Esophagus muscularis mucosa (tissue), 4 donors: ENCODE measurements around the gene USP20. TPM values are rescaled to one million over a fixed set of nuclear protein-coding genes. Genes with fewer than 3 reads are reported as not detected.

ENCODE experiments used
- DNase-seq: peaks from one replicate; pipeline ENCODE4 v3.0.0-alpha.2; 2017; ENCODE audit errors: extremely low spot score
- H3K27ac ChIP-seq, 4 donors: fragments of 200-600 bp; sonication (generic); replicated peaks in 1 of 4; 1 replicate in 3 of 4; 2 replicates in 1 of 4; pipeline ENCODE4 v1.5.1; 2016 to 2019; ENCODE audit warnings: mild to moderate bottlenecking in 1 of 4
- H3K27me3 ChIP-seq, 4 donors: fragments of 200-600 bp; sonication (generic); one replicate each; pipeline versions ENCODE4 v1.5.1 to v1.6.0; 2016 to 2019
- H3K36me3 ChIP-seq, 4 donors: fragments of 200-600 bp; sonication (generic); one replicate each; pipeline ENCODE4 v1.5.1; 2016 to 2019
- H3K4me1 ChIP-seq, 4 donors: fragments of 200-600 bp; sonication (generic); one replicate each; pipeline ENCODE4 v1.5.1; 2016 to 2019
- H3K4me3 ChIP-seq, 4 donors: fragments of 200-600 bp; sonication (generic); 1 replicate in 2 of 4; 2 replicates in 2 of 4; pipeline ENCODE4 v1.5.1; 2016 to 2019; ENCODE audit warnings: mild to moderate bottlenecking in 4 of 4, moderate library complexity in 1 of 4
- H3K9me3 ChIP-seq, 4 donors: fragments of 200-600 bp; sonication (generic); 1 replicate in 3 of 4; 2 replicates in 1 of 4; pipeline ENCODE4 v1.5.1; 2016 to 2019
- EP300 ChIP-seq: sonication (generic); formaldehyde crosslinking; IDR thresholded peaks from one replicate; pipeline ENCODE4 v1.6.1; 2017; ENCODE audit warnings: antibody characterized with exemption
- POLR2A ChIP-seq: fragments of 450-650 bp; IDR thresholded peaks from one replicate; pipeline ENCODE4 v1.6.1; 2017; ENCODE audit warnings: antibody characterized with exemption, moderate library complexity, mild to moderate bottlenecking, low read depth
- POLR2AphosphoS5 ChIP-seq, 2 donors: sonication (generic); formaldehyde crosslinking; IDR thresholded peaks; one replicate each; pipeline ENCODE4 v1.6.1; 2017; ENCODE audit warnings: antibody characterized with exemption in 2 of 2
- WGBS: methylation state at CpG from one replicate; pipeline ENCODE4 v1.1.5; 2018; 5-methylcytosine and 5-hydroxymethylcytosine counted together
- intact Hi-C: fragments of 100-400 bp; cut with DNase I; formaldehyde crosslinking; loops from one replicate; pipeline ENCODE4 v1.15.1; 2023
- total RNA-seq, 4 donors: library from RNA; depleted of rRNA; stranded (reverse); fragments of >200 nt; gene quantifications; one replicate each; pipeline versions ENCODE4 v1.1.0 to v1.2.1, GENCODE V29; 2016
- TF ChIP-seq, protein P1 (sequence below), 3 experiments: fragments of 200-600 bp in 2 of 3; fragments of 450-650 bp in 1 of 3; sonication (generic) in 2 of 3; IDR thresholded peaks; one replicate each; pipeline ENCODE4 v1.5.1; 2017 to 2019; ENCODE audit warnings: antibody characterized with exemption in 3 of 3, mild to moderate bottlenecking in 2 of 3, moderate library complexity in 1 of 3

Gene USP20
- total RNA-seq, 4 donors from 2014 or later, result 31.1 to 45.3 (median 38.7) TPM

DNA sequence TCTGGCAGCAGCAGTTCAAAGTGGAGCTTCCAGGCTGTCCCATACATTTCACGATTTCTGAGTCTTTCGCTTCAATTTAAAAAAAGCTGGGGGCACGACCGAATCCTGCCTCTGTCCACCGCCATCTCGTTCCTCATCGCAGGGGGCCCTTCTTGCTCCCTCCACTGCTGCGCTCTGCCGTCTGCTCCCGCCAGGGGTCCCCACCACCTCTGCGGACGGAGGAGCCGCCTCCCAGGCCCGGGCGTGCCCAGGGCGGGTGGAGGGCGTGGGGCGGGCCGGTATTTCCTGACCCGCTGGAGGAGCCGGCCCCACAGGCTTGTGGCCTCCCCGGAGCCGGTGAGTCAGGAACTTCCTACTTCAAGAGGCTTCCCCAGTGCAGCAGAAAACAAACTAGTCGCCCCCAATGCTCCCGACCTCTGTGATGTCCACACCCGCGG lies 50.4 kb downstream of the USP20 start:
- DNase-seq, result peak; percentile 97
- TF ChIP-seq, protein P1, sequence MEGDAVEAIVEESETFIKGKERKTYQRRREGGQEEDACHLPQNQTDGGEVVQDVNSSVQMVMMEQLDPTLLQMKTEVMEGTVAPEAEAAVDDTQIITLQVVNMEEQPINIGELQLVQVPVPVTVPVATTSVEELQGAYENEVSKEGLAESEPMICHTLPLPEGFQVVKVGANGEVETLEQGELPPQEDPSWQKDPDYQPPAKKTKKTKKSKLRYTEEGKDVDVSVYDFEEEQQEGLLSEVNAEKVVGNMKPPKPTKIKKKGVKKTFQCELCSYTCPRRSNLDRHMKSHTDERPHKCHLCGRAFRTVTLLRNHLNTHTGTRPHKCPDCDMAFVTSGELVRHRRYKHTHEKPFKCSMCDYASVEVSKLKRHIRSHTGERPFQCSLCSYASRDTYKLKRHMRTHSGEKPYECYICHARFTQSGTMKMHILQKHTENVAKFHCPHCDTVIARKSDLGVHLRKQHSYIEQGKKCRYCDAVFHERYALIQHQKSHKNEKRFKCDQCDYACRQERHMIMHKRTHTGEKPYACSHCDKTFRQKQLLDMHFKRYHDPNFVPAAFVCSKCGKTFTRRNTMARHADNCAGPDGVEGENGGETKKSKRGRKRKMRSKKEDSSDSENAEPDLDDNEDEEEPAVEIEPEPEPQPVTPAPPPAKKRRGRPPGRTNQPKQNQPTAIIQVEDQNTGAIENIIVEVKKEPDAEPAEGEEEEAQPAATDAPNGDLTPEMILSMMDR (IDR thresholded peaks at IDR 0.05), result peak; percentile 93 to 99 (median 98)
- no peak for TF ChIP-seq POLR2A
- no peak for TF ChIP-seq EP300
- peak; percentile 82 to 88 for TF ChIP-seq POLR2AphosphoS5 (IDR thresholded peaks at IDR 0.05)
- H3K36me3 ChIP-seq, result peaks cover 8 to 27% (median 27%) of the 10 kb centered on the region in 4 donors
- no peaks in the 10 kb centered on the region for H3K27me3 ChIP-seq
- H3K27ac ChIP-seq, result peak overlapping the region; percentile 86 to 88 (median 86)
- intact Hi-C loops, result loop anchor here (2.0 to 5.0 kb wide), 2 partner anchors 159 to 352 kb away; no protein-coding TSS in a partner anchor
- peaks cover 30 to 84% (median 80%) of the 10 kb centered on the region in 4 donors for H3K4me1 ChIP-seq
- H3K4me3 ChIP-seq, result peak overlapping the region; percentile 33 to 54 (median 41)
- H3K9me3 ChIP-seq, result no peaks in the 10 kb centered on the region
- 1% methylated on average over 14 of the region's 27 CpGs for WGBS

DNA sequence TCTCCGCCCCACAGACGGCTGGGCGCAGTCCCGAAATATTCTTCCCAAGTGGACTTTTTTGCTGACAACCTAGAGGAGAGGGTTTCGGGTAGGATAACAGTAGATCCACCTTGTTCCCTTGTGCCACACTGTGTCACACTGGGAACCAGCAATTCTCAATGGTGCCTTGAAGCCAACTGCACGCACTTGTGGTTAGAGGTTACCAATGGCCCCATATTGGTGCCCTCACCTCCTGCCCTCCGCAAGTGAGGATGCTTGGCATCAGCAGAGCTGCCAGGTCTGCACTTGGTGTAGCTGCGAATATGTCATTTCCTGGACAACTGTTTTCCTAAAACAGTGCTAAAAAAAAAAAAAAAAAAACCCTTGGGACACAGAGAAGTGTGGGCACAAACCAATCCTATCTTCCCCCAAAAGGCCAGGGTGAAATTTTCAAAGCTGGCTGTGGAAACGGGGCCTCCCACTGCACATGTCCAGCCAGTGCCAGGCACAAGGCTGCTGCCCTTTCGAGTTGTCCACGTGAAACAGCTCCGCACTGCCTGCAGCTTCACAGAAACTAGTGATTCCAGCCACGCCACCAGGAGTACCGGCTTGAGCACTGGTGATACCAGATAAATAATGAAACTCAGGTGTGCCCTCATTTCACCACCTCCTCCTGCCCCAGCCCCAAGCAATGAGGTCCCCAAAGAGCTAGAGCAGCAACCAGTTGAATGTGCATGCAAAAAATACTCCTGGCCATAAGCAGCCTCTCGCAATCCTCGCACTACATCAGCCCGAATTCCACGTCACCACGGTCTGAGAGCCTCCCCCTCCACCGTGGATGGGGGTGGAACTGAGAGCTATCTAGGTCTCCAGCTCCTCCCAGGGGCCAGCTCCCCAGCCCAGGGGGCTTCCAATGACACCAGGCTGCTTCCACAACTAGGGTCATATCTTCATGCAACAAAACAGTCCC lies 51.2 kb downstream of the USP20 start:
- intact Hi-C loops, result loop anchor here (5.0 kb wide), 1 partner anchor 351 kb away; no protein-coding TSS in a partner anchor
- H3K9me3 ChIP-seq, result no peaks in the 10 kb centered on the region
- TF ChIP-seq, protein P1 (IDR thresholded peaks at IDR 0.05), result no peak
- peak in 1 of 2 donors; percentile 16 for TF ChIP-seq POLR2AphosphoS5 (IDR thresholded peaks at IDR 0.05)
- no peak for TF ChIP-seq EP300
- peak overlapping the region; percentile 33 to 54 (median 41) for H3K4me3 ChIP-seq
- H3K36me3 ChIP-seq, result peaks cover 8 to 31% (median 28%) of the 10 kb centered on the region in 4 donors
- peaks cover 30 to 84% (median 80%) of the 10 kb centered on the region in 4 donors for H3K4me1 ChIP-seq
- DNase-seq, result no peak
- WGBS, result 55% methylated on average over 14 of the region's 20 CpGs
- H3K27me3 ChIP-seq, result no peaks in the 10 kb centered on the region
- peak overlapping the region; percentile 86 to 88 (median 86) for H3K27ac ChIP-seq

DNA sequence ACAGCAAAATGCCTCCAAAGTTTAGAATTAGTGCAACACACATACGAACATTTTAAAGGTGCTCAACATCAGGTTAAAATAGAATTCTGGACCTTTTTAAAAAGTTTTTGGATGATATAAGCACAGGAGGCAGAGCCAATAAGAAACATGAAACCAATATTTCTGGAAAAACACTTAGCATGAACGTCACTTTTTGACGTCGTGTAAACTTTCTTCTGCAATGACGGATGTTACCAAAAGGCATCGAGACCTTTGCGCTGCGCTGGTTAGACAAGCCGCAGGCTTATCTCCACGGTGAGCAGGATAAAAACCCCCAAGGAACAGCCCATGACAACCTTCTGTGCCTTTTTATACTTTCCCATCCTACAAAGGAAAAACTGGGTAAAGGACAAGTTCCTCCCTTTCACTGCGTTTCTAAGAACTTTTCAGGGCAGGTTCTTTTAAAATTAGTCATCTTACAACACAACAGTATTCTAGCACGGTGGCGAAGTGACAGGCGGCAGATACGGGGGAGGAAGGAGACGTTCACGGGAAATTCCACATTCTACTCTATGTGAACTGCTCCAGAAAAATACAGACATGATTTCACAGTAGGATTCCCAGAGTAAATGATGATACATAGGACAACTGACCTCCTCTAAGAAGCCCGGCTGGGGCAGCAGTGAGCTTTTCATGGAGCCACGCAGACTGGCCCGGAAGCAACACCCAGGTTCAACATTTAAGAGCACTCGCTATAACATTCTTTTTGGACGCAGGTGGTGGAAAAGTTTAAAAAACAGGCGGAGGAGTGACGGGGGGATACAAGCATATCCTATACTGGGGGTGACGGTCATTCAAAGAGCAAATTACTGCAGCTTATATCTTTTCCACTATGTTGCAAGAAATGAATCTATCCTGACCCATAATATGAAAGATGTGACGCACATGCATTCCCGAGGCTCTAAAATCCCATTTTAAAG lies 52.4 kb downstream of the USP20 start:
- Histone ChIP-seq H3K36me3 (peaks cover 8 to 31% (median 28%) of the 10 kb centered on the region in 4 donors), H3K9me3 (no peaks in the 10 kb centered on the region), H3K4me1 (peaks cover 30 to 91% (median 86%) of the 10 kb centered on the region in 4 donors), H3K4me3 (peak overlapping the region; percentile 29 to 36 (median 32)), H3K27me3 (no peaks in the 10 kb centered on the region), H3K27ac (peak overlapping the region; percentile 86 to 88 (median 86))
- intact Hi-C loops, result loop anchor here (5.0 kb wide), 1 partner anchor 350 kb away; no protein-coding TSS in a partner anchor
- DNase-seq, result no peak
- 45% methylated on average over 27 of the region's 27 CpGs for WGBS
- TF ChIP-seq POLR2A, result no peak
- peak in 1 of 2 donors; percentile 24 for TF ChIP-seq POLR2AphosphoS5 (IDR thresholded peaks at IDR 0.05)
- TF ChIP-seq, protein P1 (IDR thresholded peaks at IDR 0.05), result peak in 1 of 3 experiments; percentile 35
- TF ChIP-seq EP300, result no peak
